Glutamatergic neuron (in vitro differentiated cells): ENCODE data around the gene ATXN7L2. TPM values are rescaled to one million over a fixed set of nuclear protein-coding genes. Genes with fewer than 3 reads are reported as not detected.

ENCODE experiments used
- DNase-seq: peaks from one replicate; pipeline ENCODE4 v3.0.0; 2022
- H3K27ac Mint-ChIP-seq: one replicate; pipeline ENCODE4 v1.8.0; 2020; ENCODE audit warnings: mild to moderate bottlenecking, mixed read lengths, inconsistent platforms; ENCODE audit not compliant: unreplicated experiment
- H3K27me3 Mint-ChIP-seq: one replicate; pipeline ENCODE4 v1.8.0; 2020; ENCODE audit warnings: mild to moderate bottlenecking, moderate library complexity, mixed read lengths, inconsistent platforms; ENCODE audit not compliant: unreplicated experiment
- H3K36me3 Mint-ChIP-seq: one replicate; pipeline ENCODE4 v1.8.0; 2020; ENCODE audit warnings: mild to moderate bottlenecking, mixed read lengths, inconsistent platforms; ENCODE audit not compliant: unreplicated experiment
- H3K4me1 Mint-ChIP-seq: one replicate; pipeline ENCODE4 v1.8.0; 2020; ENCODE audit warnings: mild to moderate bottlenecking, low read depth, mixed read lengths, inconsistent platforms; ENCODE audit not compliant: unreplicated experiment
- H3K4me3 Mint-ChIP-seq: one replicate; pipeline ENCODE4 v1.8.0; 2020; ENCODE audit warnings: mild to moderate bottlenecking, mixed read lengths, inconsistent platforms; ENCODE audit not compliant: unreplicated experiment
- H3K9me3 Mint-ChIP-seq: one replicate; pipeline ENCODE4 v1.8.0; 2020; ENCODE audit warnings: mild to moderate bottlenecking, moderate library complexity, mixed read lengths, inconsistent platforms; ENCODE audit not compliant: unreplicated experiment
- CTCF ChIP-seq: fragments of 200-600 bp; sonication (generic); IDR thresholded peaks from one replicate; pipeline ENCODE4 v1.5.0; 2021; ENCODE audit not compliant: partially characterized antibody, unreplicated experiment
- total RNA-seq: library from RNA; stranded (reverse); fragmentation: NEBNext Ultra II Directional; extraction: Animal tissue kit (Norgen Biotek cat#: 25700); gene quantifications from one replicate; pipeline ENCODE4 v1.2.1, GENCODE V29; 2021; ENCODE audit not compliant: unreplicated experiment

ATXN7L2 gene
- total RNA-seq, 1 donor from 2014 or later, result 54.9 TPM

- Mint-ChIP-seq H3K4me3 (peak overlapping the region; percentile 82), H3K27ac (no peak overlapping the region), H3K4me1 (no peaks in the 10 kb centered on the region), H3K27me3 (peaks cover 12% of the 10 kb centered on the region), H3K36me3 (no peaks in the 10 kb centered on the region), H3K9me3 (peaks cover 2% of the 10 kb centered on the region)
- no peak for DNase-seq
- TF ChIP-seq CTCF, result no peak
Measured at GRCh38 chr1:109466125-109466451, 17.6 kb upstream of the ATXN7L2 start.

GRCh38 chr1:109466452-109467300 lies 17.0 kb upstream of the ATXN7L2 start, which contains the start of gene SYPL2:
Gene SYPL2 (plus strand): TSS chr1:109466546. CDS start chr1:109466844, 298 bp downstream.
- Mint-ChIP-seq H3K27ac (no peak within 1 kb of the TSS), H3K27me3 (peaks cover 12% of the 10 kb centered on the region), H3K4me3 (peak within 1 kb of the TSS; percentile 82), H3K4me1 (no peaks in the 10 kb centered on the region), H3K9me3 (peaks cover 2% of the 10 kb centered on the region), H3K36me3 (no peaks in the 10 kb centered on the region)
- DNase-seq, result peak; percentile 48
- TF ChIP-seq CTCF, result no peak

- no peaks in the 10 kb centered on the region for H3K4me1 Mint-ChIP-seq
- H3K4me3 Mint-ChIP-seq, result peak overlapping the region; percentile 12
- peaks cover 12% of the 10 kb centered on the region for H3K27me3 Mint-ChIP-seq
- no peaks in the 10 kb centered on the region for H3K36me3 Mint-ChIP-seq
- peaks cover 2% of the 10 kb centered on the region for H3K9me3 Mint-ChIP-seq
- no peak overlapping the region for H3K27ac Mint-ChIP-seq
- no peak for TF ChIP-seq CTCF
- DNase-seq, result no peak
Measured at GRCh38 chr1:109467301-109467777, 16.4 kb upstream of the ATXN7L2 start.

GRCh38 chr1:109468061-109468460 lies 15.6 kb upstream of the ATXN7L2 start:
- peaks cover 12% of the 10 kb centered on the region for H3K27me3 Mint-ChIP-seq
- H3K9me3 Mint-ChIP-seq, result peaks cover 2% of the 10 kb centered on the region
- no peaks in the 10 kb centered on the region for H3K36me3 Mint-ChIP-seq
- H3K4me1 Mint-ChIP-seq, result no peaks in the 10 kb centered on the region
- TF ChIP-seq CTCF, result no peak
- no peak overlapping the region for H3K4me3 Mint-ChIP-seq
- no peak for DNase-seq
- no peak overlapping the region for H3K27ac Mint-ChIP-seq

GRCh38 chr1:109468903-109469302 lies 14.8 kb upstream of the ATXN7L2 start:
- Mint-ChIP-seq H3K27me3 (peaks cover 12% of the 10 kb centered on the region), H3K36me3 (no peaks in the 10 kb centered on the region), H3K9me3 (peaks cover 2% of the 10 kb centered on the region), H3K27ac (no peak overlapping the region), H3K4me1 (no peaks in the 10 kb centered on the region), H3K4me3 (no peak overlapping the region)
- DNase-seq, result no peak
- no peak for TF ChIP-seq CTCF
